T47D (cell line): ENCODE results near the gene SLC39A8.

Experiments used
- DNase-seq, 2 experiments: peaks; one replicate each; pipeline versions ENCODE4 v3.0.0 to v3.0.0-alpha.2; 2011 to 2012; ENCODE audit warnings: low read depth in 1 of 2, low spot score in 1 of 2
- JUND ChIP-seq: IDR thresholded peaks from 2 replicates; pipeline ENCODE4 v1.6.1; 2012; ENCODE audit warnings: low read depth
- in situ Hi-C: cut with HindIII; loops from 2 replicates; pipeline ENCODE4 v1.10.0; 2016; ENCODE audit warnings: low sequenced_read_pairs, low pct_unique_long_range_greater_than_20kb

The SLC39A8 gene

DNA sequence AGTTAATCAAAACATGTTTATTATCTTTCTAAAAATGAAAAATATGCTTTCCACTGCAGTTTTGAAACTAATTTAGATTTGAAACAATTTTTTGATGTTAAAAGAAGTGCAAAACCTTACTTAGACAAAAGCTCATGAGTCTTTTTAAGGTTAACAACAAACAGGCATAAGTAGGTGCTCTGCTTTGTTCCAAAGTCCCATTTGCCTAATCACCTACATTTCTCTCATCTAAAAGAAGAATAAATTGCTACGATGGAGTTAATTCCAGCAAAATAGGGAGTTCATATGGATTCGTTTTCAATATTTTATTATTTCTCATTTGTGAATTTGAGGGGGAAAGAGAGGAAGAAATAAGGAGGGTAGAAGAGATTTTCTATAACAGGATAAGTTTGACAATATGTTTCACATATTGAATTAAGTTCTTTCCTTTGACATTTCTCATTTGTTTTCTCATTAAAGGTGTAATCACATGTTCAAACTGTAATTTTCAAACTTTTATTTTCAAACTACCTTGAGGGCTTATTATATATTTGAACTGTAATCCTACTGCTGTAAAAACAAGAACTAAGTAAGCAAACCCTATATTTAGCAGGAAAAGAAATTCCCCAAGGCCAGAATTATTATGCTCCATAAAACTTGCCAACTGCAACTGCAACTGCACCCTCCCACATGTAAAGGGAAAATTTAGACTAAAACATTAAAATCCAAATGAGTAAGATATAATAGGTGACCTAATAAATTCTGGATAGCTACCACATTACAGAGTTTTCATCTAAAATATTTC, 9.6 kb upstream of the SLC39A8 start:
- TF ChIP-seq JUND = no peak
- DNase-seq = peak in 1 of 2 experiments; percentile 2
- in situ Hi-C loops = no loop called here

DNA sequence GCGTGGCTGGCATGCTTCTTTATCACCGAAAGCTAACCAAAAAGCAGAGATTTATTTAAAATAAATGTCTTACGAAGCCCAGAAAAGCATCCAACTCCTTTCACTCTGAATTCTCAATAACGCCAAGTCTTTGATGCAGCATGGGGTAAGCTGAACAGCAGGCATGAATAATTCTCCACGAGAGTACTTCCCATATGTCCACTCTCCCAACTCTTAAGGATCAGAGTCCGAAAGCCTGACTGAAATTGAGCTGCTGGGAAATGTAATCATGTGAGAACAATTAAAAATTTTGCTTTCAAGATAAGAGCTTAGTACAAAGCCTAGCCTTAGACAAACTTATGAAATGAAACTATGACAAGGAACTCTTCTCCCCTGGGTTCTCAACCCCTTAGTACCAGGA, 7.5 kb upstream of the SLC39A8 start:
- DNase-seq = no peak
- TF ChIP-seq JUND = no peak
- in situ Hi-C loops = no loop called here

- no peak for DNase-seq
- TF ChIP-seq JUND = no peak
- in situ Hi-C loops = no loop called here
Measured at GRCh38 chr4:102350634-102351033, 5.4 kb upstream of the SLC39A8 start.

GRCh38 chr4:102348701-102349100, 3.4 kb upstream of the SLC39A8 start:
- in situ Hi-C loops = no loop called here
- no peak for DNase-seq
- TF ChIP-seq JUND = no peak

GRCh38 chr4:102345795-102346100, 466 bp upstream of the SLC39A8 start:
- no peak for TF ChIP-seq JUND
- in situ Hi-C loops = no loop called here
- peak in 1 of 2 experiments; percentile 7 for DNase-seq

- no peak for TF ChIP-seq JUND
- DNase-seq = peak; percentile 42 to 63
- in situ Hi-C loops = no loop called here
Measured at GRCh38 chr4:102344520-102344953, 745 bp downstream of the SLC39A8 start.

DNA sequence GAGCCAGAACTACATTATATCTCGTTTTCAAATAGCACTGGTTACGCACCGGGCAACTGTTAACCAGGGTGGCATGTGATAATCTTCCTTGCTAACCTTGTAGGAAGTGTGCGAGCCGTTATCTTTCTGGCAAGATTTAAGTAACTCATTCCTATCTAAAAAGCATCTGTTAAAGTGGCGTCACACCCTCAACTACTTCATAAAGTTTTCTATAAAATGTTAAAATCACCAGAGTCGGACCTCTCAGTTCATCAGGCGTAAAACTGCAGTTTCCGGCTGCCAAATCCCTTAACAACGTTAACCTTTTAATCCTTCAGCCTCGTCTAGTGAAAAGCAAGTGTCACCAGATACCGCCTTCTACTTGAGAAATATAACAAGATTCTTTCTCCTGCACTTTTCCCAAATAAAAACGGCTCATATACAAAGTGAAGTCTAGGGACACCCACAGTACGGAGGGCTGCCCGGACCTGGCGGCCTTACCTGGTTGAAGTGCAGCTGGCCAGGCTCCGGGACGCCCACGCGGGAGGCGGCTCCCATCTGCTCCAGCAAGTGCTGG, 1.2 kb downstream of the SLC39A8 start:
- DNase-seq = no peak
- in situ Hi-C loops = no loop called here

GRCh38 chr4:102342404-102343074, 2.7 kb downstream of the SLC39A8 start:
- in situ Hi-C loops = no loop called here
- no peak for DNase-seq

More for the DNA sequence above, 1.2 kb downstream of the SLC39A8 start:
- no peak for TF ChIP-seq JUND

DNA sequence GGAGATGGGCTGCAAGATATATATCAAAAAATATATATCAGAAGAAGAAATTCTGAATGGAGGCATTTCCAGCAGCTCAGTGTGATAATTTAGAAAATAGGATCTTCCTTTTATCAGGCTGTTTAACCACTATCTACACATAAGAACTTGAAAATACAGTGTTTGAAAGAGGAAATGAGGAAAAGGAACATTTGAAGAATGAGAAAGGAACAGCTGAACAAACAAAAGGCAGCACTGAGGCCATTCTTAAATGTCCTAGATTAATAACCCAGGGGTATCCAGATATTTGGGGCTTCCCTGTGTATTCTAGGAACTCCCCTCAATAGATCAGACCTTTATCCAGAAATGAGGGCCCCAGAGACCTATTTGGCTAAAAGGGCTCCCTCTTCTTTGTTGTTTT, 4.1 kb downstream of the SLC39A8 start:
- DNase-seq = no peak
- in situ Hi-C loops = no loop called here

More at GRCh38 chr4:102342404-102343074, 2.7 kb downstream of the SLC39A8 start:
- TF ChIP-seq JUND = no peak

GRCh38 chr4:102339018-102339417, 6.3 kb downstream of the SLC39A8 start:
- TF ChIP-seq JUND = no peak
- DNase-seq = peak in 1 of 2 experiments; percentile 22
- in situ Hi-C loops = no loop called here

More for the DNA sequence above, 4.1 kb downstream of the SLC39A8 start:
- TF ChIP-seq JUND = no peak

DNA sequence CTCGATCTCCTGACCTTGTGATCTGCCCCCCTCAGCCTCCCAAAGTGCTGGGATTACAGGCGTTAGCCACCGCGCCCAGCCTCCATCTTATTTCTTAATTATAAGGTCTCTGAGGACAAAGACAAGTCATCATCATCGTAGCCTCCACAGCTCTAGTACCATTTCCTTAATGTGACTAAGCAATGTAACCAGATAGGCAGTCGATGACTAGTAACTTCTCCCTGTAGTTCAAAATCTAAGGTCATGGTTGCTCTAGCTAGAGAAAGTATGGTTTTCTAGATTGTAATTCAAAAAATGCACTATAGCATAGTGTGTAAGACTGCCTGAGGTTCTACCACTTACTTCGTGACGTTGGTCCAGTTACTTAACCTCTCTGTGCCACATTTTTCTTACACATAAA, 6.9 kb downstream of the SLC39A8 start:
- DNase-seq = no peak
- no peak for TF ChIP-seq JUND
- in situ Hi-C loops = no loop called here

DNA sequence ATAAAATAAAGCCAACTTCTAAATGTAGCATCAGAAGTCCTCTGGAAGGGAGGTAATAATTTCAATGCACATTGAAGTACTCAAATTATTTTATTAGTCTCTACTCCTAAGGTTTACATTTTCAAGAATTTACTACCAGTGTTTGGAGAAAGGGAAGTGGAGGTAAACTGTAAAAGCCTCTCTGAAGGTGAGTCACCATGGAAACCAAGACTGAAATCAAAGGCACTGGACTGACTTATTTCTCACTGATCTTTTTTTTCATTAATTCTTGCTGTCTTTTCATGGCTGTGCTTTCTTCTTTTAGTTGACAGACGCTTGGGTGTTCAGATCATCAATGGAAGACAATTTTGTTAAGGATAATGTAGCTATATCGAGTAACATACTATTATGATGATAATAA, 9.7 kb downstream of the SLC39A8 start:
- DNase-seq = no peak
- in situ Hi-C loops = no loop called here
- no peak for TF ChIP-seq JUND

- no peak for DNase-seq
- in situ Hi-C loops = no loop called here
- TF ChIP-seq JUND = no peak
Measured at GRCh38 chr4:102334624-102335023, 10.7 kb downstream of the SLC39A8 start.
